ENCODE data around the gene BBOX1. TPM values are rescaled to one million over a fixed set of nuclear protein-coding genes. Genes with fewer than 3 reads are reported as not detected.
A peak's percentile ranks its signal among the peaks of the same experiment; 100 is the strongest.
"Not testable (repeated sequence)": the region's sequence is repeated elsewhere in the genome, so short reads cannot be mapped to it uniquely, and the experiment has no call there.

BBOX1 gene
- total RNA-seq, 1 donor from 2014 or later, result 0.90 TPM

- Mint-ChIP-seq H3K4me1 (ENCODE audit: low read depth) (peaks cover 54% of the 10 kb centered on the region), H3K27me3 (ENCODE audit: low read depth) (no peaks in the 10 kb centered on the region), H3K36me3 (ENCODE audit: low read depth) (peaks cover 15% of the 10 kb centered on the region), H3K27ac (ENCODE audit: unreplicated experiment) (peak overlapping the region; percentile 1), H3K9me3 (ENCODE audit: low read depth) (peaks cover 21% of the 10 kb centered on the region), H3K4me3 (ENCODE audit: unreplicated experiment) (no peak overlapping the region)
- TF ChIP-seq, protein P1, sequence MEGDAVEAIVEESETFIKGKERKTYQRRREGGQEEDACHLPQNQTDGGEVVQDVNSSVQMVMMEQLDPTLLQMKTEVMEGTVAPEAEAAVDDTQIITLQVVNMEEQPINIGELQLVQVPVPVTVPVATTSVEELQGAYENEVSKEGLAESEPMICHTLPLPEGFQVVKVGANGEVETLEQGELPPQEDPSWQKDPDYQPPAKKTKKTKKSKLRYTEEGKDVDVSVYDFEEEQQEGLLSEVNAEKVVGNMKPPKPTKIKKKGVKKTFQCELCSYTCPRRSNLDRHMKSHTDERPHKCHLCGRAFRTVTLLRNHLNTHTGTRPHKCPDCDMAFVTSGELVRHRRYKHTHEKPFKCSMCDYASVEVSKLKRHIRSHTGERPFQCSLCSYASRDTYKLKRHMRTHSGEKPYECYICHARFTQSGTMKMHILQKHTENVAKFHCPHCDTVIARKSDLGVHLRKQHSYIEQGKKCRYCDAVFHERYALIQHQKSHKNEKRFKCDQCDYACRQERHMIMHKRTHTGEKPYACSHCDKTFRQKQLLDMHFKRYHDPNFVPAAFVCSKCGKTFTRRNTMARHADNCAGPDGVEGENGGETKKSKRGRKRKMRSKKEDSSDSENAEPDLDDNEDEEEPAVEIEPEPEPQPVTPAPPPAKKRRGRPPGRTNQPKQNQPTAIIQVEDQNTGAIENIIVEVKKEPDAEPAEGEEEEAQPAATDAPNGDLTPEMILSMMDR (IDR thresholded peaks at IDR 0.05), result no peak
- DNase-seq (ENCODE audit: low spot score), result no peak
Measured at GRCh38 chr11:27088353-27088752, 47.7 kb downstream of the BBOX1 start.

DNA sequence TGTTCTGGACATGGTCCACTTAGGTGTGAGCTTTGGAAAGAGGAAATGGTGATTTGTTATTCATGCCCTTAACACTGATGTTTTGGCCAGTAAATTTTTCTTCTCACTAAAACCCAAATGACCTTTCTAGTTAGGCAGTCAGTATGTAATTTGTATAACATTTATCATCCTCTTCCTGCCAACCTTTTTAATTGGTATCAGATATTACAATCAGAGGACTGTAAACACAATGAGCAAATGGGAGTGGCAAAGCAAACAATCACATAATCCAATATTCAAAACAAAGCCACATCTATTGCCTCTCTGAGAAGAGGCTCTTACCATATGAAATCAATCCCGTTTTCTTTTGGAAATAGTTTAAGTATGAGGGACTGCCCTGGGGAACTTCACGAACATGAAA is 49.1 kb downstream of the BBOX1 start:
- no peak for DNase-seq (ENCODE audit: low spot score)
- H3K9me3 Mint-ChIP-seq (ENCODE audit: low read depth), result peaks cover 25% of the 10 kb centered on the region
- TF ChIP-seq, protein P1 (IDR thresholded peaks at IDR 0.05), result no peak
- H3K36me3 Mint-ChIP-seq (ENCODE audit: low read depth), result peaks cover 15% of the 10 kb centered on the region
- no peaks in the 10 kb centered on the region for H3K27me3 Mint-ChIP-seq (ENCODE audit: low read depth)
- H3K4me1 Mint-ChIP-seq (ENCODE audit: low read depth), result peaks cover 53% of the 10 kb centered on the region
- no peak overlapping the region for H3K4me3 Mint-ChIP-seq (ENCODE audit: unreplicated experiment)
- no peak overlapping the region for H3K27ac Mint-ChIP-seq (ENCODE audit: unreplicated experiment)

DNA sequence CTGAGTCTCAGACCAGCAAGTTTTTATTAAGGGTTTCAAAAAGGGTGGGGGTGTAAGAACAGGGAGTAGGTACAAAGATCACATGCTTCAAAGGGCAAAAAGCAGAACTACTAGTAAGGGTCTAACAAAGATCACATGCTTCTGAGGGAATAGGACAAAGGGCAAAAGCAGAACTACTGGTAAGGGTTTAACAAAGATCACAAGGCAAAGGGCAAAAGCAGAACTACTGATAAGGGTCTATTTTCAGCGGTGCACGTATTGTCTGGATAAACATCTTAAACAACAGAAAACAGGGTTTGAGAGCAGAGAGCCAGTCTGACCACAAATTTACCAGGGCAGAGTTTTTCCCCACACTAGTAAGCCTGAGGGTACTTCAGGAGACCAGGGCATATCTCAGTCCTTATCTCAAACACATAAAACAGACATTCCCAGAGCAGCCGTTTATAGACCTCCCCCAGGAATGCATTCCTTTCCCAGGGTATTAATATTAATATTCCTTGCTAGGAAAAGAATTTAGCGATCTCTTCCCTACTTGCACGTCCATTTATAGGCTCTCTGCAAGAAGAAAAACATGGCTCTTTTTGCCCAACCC is 49.8 kb downstream of the BBOX1 start:
- not testable (repeated sequence) for H3K4me3 Mint-ChIP-seq (ENCODE audit: unreplicated experiment); H3K27me3 Mint-ChIP-seq (ENCODE audit: low read depth); DNase-seq (ENCODE audit: low spot score); H3K27ac Mint-ChIP-seq (ENCODE audit: unreplicated experiment)
- Mint-ChIP-seq H3K4me1 (ENCODE audit: low read depth) (peaks cover 50% of the 10 kb centered on the region), H3K9me3 (ENCODE audit: low read depth) (peaks cover 25% of the 10 kb centered on the region), H3K36me3 (ENCODE audit: low read depth) (peaks cover 15% of the 10 kb centered on the region)

- TF ChIP-seq, protein P1 (IDR thresholded peaks at IDR 0.05), result no peak
- H3K9me3 Mint-ChIP-seq (ENCODE audit: low read depth), result peaks cover 22% of the 10 kb centered on the region
Measured at GRCh38 chr11:27094120-27094519, 53.5 kb downstream of the BBOX1 start.

GRCh38 chr11:27095059-27095458 is 54.4 kb downstream of the BBOX1 start:
- TF ChIP-seq, protein P1 (IDR thresholded peaks at IDR 0.05), result no peak

More at GRCh38 chr11:27094120-27094519, 53.5 kb downstream of the BBOX1 start:
- Mint-ChIP-seq H3K27ac (ENCODE audit: unreplicated experiment) (no peak overlapping the region), H3K36me3 (ENCODE audit: low read depth) (peaks cover 15% of the 10 kb centered on the region), H3K27me3 (ENCODE audit: low read depth) (no peaks in the 10 kb centered on the region), H3K4me1 (ENCODE audit: low read depth) (peaks cover 46% of the 10 kb centered on the region), H3K4me3 (ENCODE audit: unreplicated experiment) (no peak overlapping the region)
- DNase-seq (ENCODE audit: low spot score), result no peak

GRCh38 chr11:27095887-27096286 is 55.3 kb downstream of the BBOX1 start:
- Mint-ChIP-seq H3K36me3 (ENCODE audit: low read depth) (peaks cover 4% of the 10 kb centered on the region), H3K4me1 (ENCODE audit: low read depth) (peaks cover 55% of the 10 kb centered on the region), H3K9me3 (ENCODE audit: low read depth) (peaks cover 12% of the 10 kb centered on the region), H3K27me3 (ENCODE audit: low read depth) (no peaks in the 10 kb centered on the region), H3K27ac (ENCODE audit: unreplicated experiment) (peak overlapping the region; percentile 64), H3K4me3 (ENCODE audit: unreplicated experiment) (no peak overlapping the region)
- TF ChIP-seq, protein P1 (IDR thresholded peaks at IDR 0.05), result no peak
- no peak for DNase-seq (ENCODE audit: low spot score)

More at GRCh38 chr11:27095059-27095458, 54.4 kb downstream of the BBOX1 start:
- no peak overlapping the region for H3K27ac Mint-ChIP-seq (ENCODE audit: unreplicated experiment)
- no peak overlapping the region for H3K4me3 Mint-ChIP-seq (ENCODE audit: unreplicated experiment)
- DNase-seq (ENCODE audit: low spot score), result no peak
- H3K27me3 Mint-ChIP-seq (ENCODE audit: low read depth), result no peaks in the 10 kb centered on the region
- H3K4me1 Mint-ChIP-seq (ENCODE audit: low read depth), result peaks cover 51% of the 10 kb centered on the region
- peaks cover 11% of the 10 kb centered on the region for H3K36me3 Mint-ChIP-seq (ENCODE audit: low read depth)
- peaks cover 18% of the 10 kb centered on the region for H3K9me3 Mint-ChIP-seq (ENCODE audit: low read depth)

Measured in chondrocyte (in vitro differentiated cells).